ENCODE results near the gene COL5A1.

The COL5A1 gene

GRCh38 chr9:134607971-134608370 lies 33.6 kb upstream of the COL5A1 start:
- H3K9ac ChIP-seq (ENCODE audit: low read depth in 1 of 2, low read length in 2 of 2) = no peak overlapping the region
- H3K9me3 ChIP-seq (ENCODE audit: control insufficient read depth in 2 of 2, low read length in 2 of 2) = no peaks in the 10 kb centered on the region
- no peaks in the 10 kb centered on the region for H3K4me1 ChIP-seq (ENCODE audit: control insufficient read depth in 2 of 2, insufficient read depth in 2 of 2, low read length in 2 of 2)
- no peaks in the 10 kb centered on the region for H3K36me3 ChIP-seq (ENCODE audit: control insufficient read depth in 2 of 2, insufficient read depth in 2 of 2, low read length in 2 of 2)
- no peak overlapping the region for H3K27ac ChIP-seq (ENCODE audit: low read depth in 2 of 2, low read length in 2 of 2)
- H3K4me3 ChIP-seq (ENCODE audit: low read length in 2 of 2) = no peak overlapping the region
- no peaks in the 10 kb centered on the region for H3K27me3 ChIP-seq (ENCODE audit: control insufficient read depth in 2 of 2, insufficient read depth in 2 of 2, low read length in 2 of 2)

GRCh38 chr9:134611046-134611445 lies 30.6 kb upstream of the COL5A1 start:
- Histone ChIP-seq H3K9ac (ENCODE audit: low read depth in 1 of 2, low read length in 2 of 2) (no peak overlapping the region), H3K9me3 (ENCODE audit: control insufficient read depth in 2 of 2, low read length in 2 of 2) (no peaks in the 10 kb centered on the region), H3K4me3 (ENCODE audit: low read length in 2 of 2) (no peak overlapping the region), H3K27ac (ENCODE audit: low read depth in 2 of 2, low read length in 2 of 2) (no peak overlapping the region), H3K27me3 (ENCODE audit: control insufficient read depth in 2 of 2, insufficient read depth in 2 of 2, low read length in 2 of 2) (no peaks in the 10 kb centered on the region), H3K4me1 (ENCODE audit: control insufficient read depth in 2 of 2, insufficient read depth in 2 of 2, low read length in 2 of 2) (no peaks in the 10 kb centered on the region), H3K36me3 (ENCODE audit: control insufficient read depth in 2 of 2, insufficient read depth in 2 of 2, low read length in 2 of 2) (no peaks in the 10 kb centered on the region)

GRCh38 chr9:134612309-134612708 lies 29.3 kb upstream of the COL5A1 start:
- Histone ChIP-seq H3K27me3 (ENCODE audit: control insufficient read depth in 2 of 2, insufficient read depth in 2 of 2, low read length in 2 of 2) (no peaks in the 10 kb centered on the region), H3K9me3 (ENCODE audit: control insufficient read depth in 2 of 2, low read length in 2 of 2) (no peaks in the 10 kb centered on the region), H3K4me3 (ENCODE audit: low read length in 2 of 2) (no peak overlapping the region), H3K4me1 (ENCODE audit: control insufficient read depth in 2 of 2, insufficient read depth in 2 of 2, low read length in 2 of 2) (no peaks in the 10 kb centered on the region), H3K27ac (ENCODE audit: low read depth in 2 of 2, low read length in 2 of 2) (no peak overlapping the region), H3K9ac (ENCODE audit: low read depth in 1 of 2, low read length in 2 of 2) (no peak overlapping the region), H3K36me3 (ENCODE audit: control insufficient read depth in 2 of 2, insufficient read depth in 2 of 2, low read length in 2 of 2) (no peaks in the 10 kb centered on the region)

- H3K4me1 ChIP-seq (ENCODE audit: control insufficient read depth in 2 of 2, insufficient read depth in 2 of 2, low read length in 2 of 2) = no peaks in the 10 kb centered on the region
- no peaks in the 10 kb centered on the region for H3K9me3 ChIP-seq (ENCODE audit: control insufficient read depth in 2 of 2, low read length in 2 of 2)
- H3K4me3 ChIP-seq (ENCODE audit: low read length in 2 of 2) = no peak overlapping the region
- H3K9ac ChIP-seq (ENCODE audit: low read depth in 1 of 2, low read length in 2 of 2) = no peak overlapping the region
- H3K36me3 ChIP-seq (ENCODE audit: control insufficient read depth in 2 of 2, insufficient read depth in 2 of 2, low read length in 2 of 2) = no peaks in the 10 kb centered on the region
- no peaks in the 10 kb centered on the region for H3K27me3 ChIP-seq (ENCODE audit: control insufficient read depth in 2 of 2, insufficient read depth in 2 of 2, low read length in 2 of 2)
- H3K27ac ChIP-seq (ENCODE audit: low read depth in 2 of 2, low read length in 2 of 2) = no peak overlapping the region
Observed at GRCh38 chr9:134612715-134613114, 28.9 kb upstream of the COL5A1 start.

- H3K27ac ChIP-seq (ENCODE audit: low read depth in 2 of 2, low read length in 2 of 2) = no peak overlapping the region
- no peak overlapping the region for H3K9ac ChIP-seq (ENCODE audit: low read depth in 1 of 2, low read length in 2 of 2)
- no peaks in the 10 kb centered on the region for H3K27me3 ChIP-seq (ENCODE audit: control insufficient read depth in 2 of 2, insufficient read depth in 2 of 2, low read length in 2 of 2)
- no peaks in the 10 kb centered on the region for H3K9me3 ChIP-seq (ENCODE audit: control insufficient read depth in 2 of 2, low read length in 2 of 2)
- no peaks in the 10 kb centered on the region for H3K36me3 ChIP-seq (ENCODE audit: control insufficient read depth in 2 of 2, insufficient read depth in 2 of 2, low read length in 2 of 2)
- no peaks in the 10 kb centered on the region for H3K4me1 ChIP-seq (ENCODE audit: control insufficient read depth in 2 of 2, insufficient read depth in 2 of 2, low read length in 2 of 2)
- no peak overlapping the region for H3K4me3 ChIP-seq (ENCODE audit: low read length in 2 of 2)
Observed at GRCh38 chr9:134614256-134614655, 27.3 kb upstream of the COL5A1 start.

GRCh38 chr9:134616341-134616740 lies 25.3 kb upstream of the COL5A1 start:
- H3K9ac ChIP-seq (ENCODE audit: low read depth in 1 of 2, low read length in 2 of 2) = no peak overlapping the region
- no peaks in the 10 kb centered on the region for H3K27me3 ChIP-seq (ENCODE audit: control insufficient read depth in 2 of 2, insufficient read depth in 2 of 2, low read length in 2 of 2)
- H3K36me3 ChIP-seq (ENCODE audit: control insufficient read depth in 2 of 2, insufficient read depth in 2 of 2, low read length in 2 of 2) = no peaks in the 10 kb centered on the region
- no peaks in the 10 kb centered on the region for H3K9me3 ChIP-seq (ENCODE audit: control insufficient read depth in 2 of 2, low read length in 2 of 2)
- H3K4me1 ChIP-seq (ENCODE audit: control insufficient read depth in 2 of 2, insufficient read depth in 2 of 2, low read length in 2 of 2) = no peaks in the 10 kb centered on the region
- H3K27ac ChIP-seq (ENCODE audit: low read depth in 2 of 2, low read length in 2 of 2) = no peak overlapping the region
- no peak overlapping the region for H3K4me3 ChIP-seq (ENCODE audit: low read length in 2 of 2)

- Histone ChIP-seq H3K9me3 (ENCODE audit: control insufficient read depth in 2 of 2, low read length in 2 of 2) (no peaks in the 10 kb centered on the region), H3K9ac (ENCODE audit: low read depth in 1 of 2, low read length in 2 of 2) (no peak overlapping the region), H3K27ac (ENCODE audit: low read depth in 2 of 2, low read length in 2 of 2) (no peak overlapping the region), H3K4me1 (ENCODE audit: control insufficient read depth in 2 of 2, insufficient read depth in 2 of 2, low read length in 2 of 2) (no peaks in the 10 kb centered on the region), H3K4me3 (ENCODE audit: low read length in 2 of 2) (no peak overlapping the region), H3K27me3 (ENCODE audit: control insufficient read depth in 2 of 2, insufficient read depth in 2 of 2, low read length in 2 of 2) (peaks cover 0 to 4% of the 10 kb centered on the region in 2 donors), H3K36me3 (ENCODE audit: control insufficient read depth in 2 of 2, insufficient read depth in 2 of 2, low read length in 2 of 2) (no peaks in the 10 kb centered on the region)
Observed at GRCh38 chr9:134617246-134617645, 24.4 kb upstream of the COL5A1 start.

GRCh38 chr9:134617836-134618162 lies 23.8 kb upstream of the COL5A1 start:
- no peak overlapping the region for H3K4me3 ChIP-seq (ENCODE audit: low read length in 2 of 2)

GRCh38 chr9:134618163-134618832 lies 23.3 kb upstream of the COL5A1 start:
- Histone ChIP-seq H3K4me3 (ENCODE audit: low read length in 2 of 2) (no peak overlapping the region), H3K36me3 (ENCODE audit: control insufficient read depth in 2 of 2, insufficient read depth in 2 of 2, low read length in 2 of 2) (no peaks in the 10 kb centered on the region), H3K9me3 (ENCODE audit: control insufficient read depth in 2 of 2, low read length in 2 of 2) (no peaks in the 10 kb centered on the region), H3K27me3 (ENCODE audit: control insufficient read depth in 2 of 2, insufficient read depth in 2 of 2, low read length in 2 of 2) (peaks cover 0 to 4% of the 10 kb centered on the region in 2 donors), H3K27ac (ENCODE audit: low read depth in 2 of 2, low read length in 2 of 2) (no peak overlapping the region), H3K9ac (ENCODE audit: low read depth in 1 of 2, low read length in 2 of 2) (no peak overlapping the region), H3K4me1 (ENCODE audit: control insufficient read depth in 2 of 2, insufficient read depth in 2 of 2, low read length in 2 of 2) (no peaks in the 10 kb centered on the region)

More at GRCh38 chr9:134617836-134618162, 23.8 kb upstream of the COL5A1 start:
- H3K36me3 ChIP-seq (ENCODE audit: control insufficient read depth in 2 of 2, insufficient read depth in 2 of 2, low read length in 2 of 2) = no peaks in the 10 kb centered on the region
- no peak overlapping the region for H3K9ac ChIP-seq (ENCODE audit: low read depth in 1 of 2, low read length in 2 of 2)
- no peak overlapping the region for H3K27ac ChIP-seq (ENCODE audit: low read depth in 2 of 2, low read length in 2 of 2)
- peaks cover 0 to 4% of the 10 kb centered on the region in 2 donors for H3K27me3 ChIP-seq (ENCODE audit: control insufficient read depth in 2 of 2, insufficient read depth in 2 of 2, low read length in 2 of 2)
- H3K4me1 ChIP-seq (ENCODE audit: control insufficient read depth in 2 of 2, insufficient read depth in 2 of 2, low read length in 2 of 2) = no peaks in the 10 kb centered on the region
- no peaks in the 10 kb centered on the region for H3K9me3 ChIP-seq (ENCODE audit: control insufficient read depth in 2 of 2, low read length in 2 of 2)

GRCh38 chr9:134618833-134619447 lies 22.7 kb upstream of the COL5A1 start:
- Histone ChIP-seq H3K9ac (ENCODE audit: low read depth in 1 of 2, low read length in 2 of 2) (no peak overlapping the region), H3K4me1 (ENCODE audit: control insufficient read depth in 2 of 2, insufficient read depth in 2 of 2, low read length in 2 of 2) (no peaks in the 10 kb centered on the region), H3K27ac (ENCODE audit: low read depth in 2 of 2, low read length in 2 of 2) (no peak overlapping the region), H3K27me3 (ENCODE audit: control insufficient read depth in 2 of 2, insufficient read depth in 2 of 2, low read length in 2 of 2) (peaks cover 0 to 4% of the 10 kb centered on the region in 2 donors), H3K36me3 (ENCODE audit: control insufficient read depth in 2 of 2, insufficient read depth in 2 of 2, low read length in 2 of 2) (no peaks in the 10 kb centered on the region), H3K4me3 (ENCODE audit: low read length in 2 of 2) (no peak overlapping the region), H3K9me3 (ENCODE audit: control insufficient read depth in 2 of 2, low read length in 2 of 2) (no peaks in the 10 kb centered on the region)

All from mucosa of rectum (tissue), 2 donors.